A549 (cell line): ENCODE measurements around the gene KLF5.

Source experiments
- KDM1A ChIP-seq: fragments of 200-600 bp; sonication (generic); IDR thresholded peaks from 2 replicates; pipeline ENCODE4 v1.6.1; 2016; ENCODE audit warnings: low read depth, mild to moderate bottlenecking
- PHF8 ChIP-seq: fragments of 200-600 bp; sonication (generic); IDR thresholded peaks from 2 replicates; pipeline ENCODE4 v1.6.1; 2016; ENCODE audit warnings: low read depth, mild to moderate bottlenecking, antibody characterized with exemption, moderate library complexity, borderline replicate concordance
- POLR2A ChIP-seq: IDR thresholded peaks from 2 replicates; pipeline ENCODE4 v1.6.1; 2012; ENCODE audit warnings: mild to moderate bottlenecking, low read length
- POLR2AphosphoS2 ChIP-seq: conservative IDR thresholded peaks from 2 replicates; pipeline ENCODE4 v1.6.1; 2012; ENCODE audit warnings: low read length, improper control_type of control experiment, inconsistent platforms
- RAD21 ChIP-seq, 2 experiments: fragments of >200 bp in 1 of 2; sonication (Bioruptor Twin) in 1 of 2; formaldehyde crosslinking in 1 of 2; IDR thresholded peaks in 1 of 2; conservative IDR thresholded peaks in 1 of 2; 2 replicates in 1 of 2; 3 replicates in 1 of 2; pipeline ENCODE4 v1.6.1; 2012 to 2018; ENCODE audit warnings: inconsistent platforms in 1 of 2
- USF2 ChIP-seq: fragments of 450-650 bp; IDR thresholded peaks from 2 replicates; pipeline ENCODE4 v1.6.1; 2014; ENCODE audit warnings: antibody characterized with exemption

- TF ChIP-seq PHF8 (no peak), RAD21 (conservative IDR thresholded peaks at IDR 0.05 in 1 of 2, IDR thresholded peaks at IDR 0.05 in 1 of 2) (no peak), POLR2A (no peak), USF2 (no peak), POLR2AphosphoS2 (no peak), KDM1A (no peak)
These were observed 10.5 kb downstream of the KLF5 start for GRCh38 chr13:73069206-73069805.
